CD4-positive, alpha-beta T cell treated with Interleukin-21 for 1 hour (primary cell): Measurements from ENCODE around the gene EXOSC7.
"Not testable (repeated sequence)": the region's sequence is repeated elsewhere in the genome, so short reads cannot be mapped to it uniquely, and the experiment has no call there.

Experiments used
- DNase-seq: peaks from one replicate; pipeline ENCODE4 v3.0.0-alpha.2; 2020

EXOSC7 gene

GRCh38 chr3:44976002-44976815 is at the start of gene EXOSC7, which contains the start of gene ZDHHC3:
EXOSC7 (plus strand) TSS chr3:44976244; CDS start chr3:44976278, 34 bp downstream.
ZDHHC3 (minus strand) TSS chr3:44976174; CDS start chr3:44959436, 16,738 bp downstream.
- peak; percentile 88 for DNase-seq

GRCh38 chr3:44926921-44927320 is 49.1 kb upstream of the EXOSC7 start:
- no peak for DNase-seq

GRCh38 chr3:44927371-44927770 is 48.7 kb upstream of the EXOSC7 start:
- DNase-seq: no peak

GRCh38 chr3:44929782-44930181 is 46.3 kb upstream of the EXOSC7 start:
- no peak for DNase-seq

- DNase-seq: no peak
Measured at GRCh38 chr3:44930911-44931310, 45.1 kb upstream of the EXOSC7 start.

GRCh38 chr3:44931791-44932190 is 44.3 kb upstream of the EXOSC7 start:
- DNase-seq: no peak

GRCh38 chr3:44932271-44932670 is 43.8 kb upstream of the EXOSC7 start:
- DNase-seq: no peak

- DNase-seq: no peak
Measured at GRCh38 chr3:44932986-44933944, 42.8 kb upstream of the EXOSC7 start.

GRCh38 chr3:44939581-44940036 is 36.4 kb upstream of the EXOSC7 start:
- no peak for DNase-seq

GRCh38 chr3:44942202-44942921 is 33.7 kb upstream of the EXOSC7 start:
- DNase-seq: no peak

GRCh38 chr3:44948239-44948638 is 27.8 kb upstream of the EXOSC7 start:
- no peak for DNase-seq

GRCh38 chr3:44949770-44950169 is 26.3 kb upstream of the EXOSC7 start:
- not testable (repeated sequence) for DNase-seq

GRCh38 chr3:44950275-44950734 is 25.7 kb upstream of the EXOSC7 start:
- DNase-seq: no peak

GRCh38 chr3:44952689-44953088 is 23.4 kb upstream of the EXOSC7 start:
- DNase-seq: no peak

GRCh38 chr3:44954304-44954703 is 21.7 kb upstream of the EXOSC7 start:
- no peak for DNase-seq

GRCh38 chr3:44954962-44955361 is 21.1 kb upstream of the EXOSC7 start:
- no peak for DNase-seq

- DNase-seq: no peak
Measured at GRCh38 chr3:44955917-44956316, 20.1 kb upstream of the EXOSC7 start.

- no peak for DNase-seq
Measured at GRCh38 chr3:44957986-44958385, 18.1 kb upstream of the EXOSC7 start.

GRCh38 chr3:44958386-44958785 is 17.7 kb upstream of the EXOSC7 start:
- DNase-seq: no peak

GRCh38 chr3:44960387-44961026 is 15.5 kb upstream of the EXOSC7 start:
- DNase-seq: no peak

- DNase-seq: no peak
Measured at GRCh38 chr3:44961888-44962287, 14.2 kb upstream of the EXOSC7 start.
